ENCODE data around the gene MFN2. TPM values are rescaled to one million over a fixed set of nuclear protein-coding genes. Genes with fewer than 3 reads are reported as not detected.

Gene MFN2
- polyA plus RNA-seq, 10 donors, result 53.5 to 81.4 (median 67.3) TPM

DNA sequence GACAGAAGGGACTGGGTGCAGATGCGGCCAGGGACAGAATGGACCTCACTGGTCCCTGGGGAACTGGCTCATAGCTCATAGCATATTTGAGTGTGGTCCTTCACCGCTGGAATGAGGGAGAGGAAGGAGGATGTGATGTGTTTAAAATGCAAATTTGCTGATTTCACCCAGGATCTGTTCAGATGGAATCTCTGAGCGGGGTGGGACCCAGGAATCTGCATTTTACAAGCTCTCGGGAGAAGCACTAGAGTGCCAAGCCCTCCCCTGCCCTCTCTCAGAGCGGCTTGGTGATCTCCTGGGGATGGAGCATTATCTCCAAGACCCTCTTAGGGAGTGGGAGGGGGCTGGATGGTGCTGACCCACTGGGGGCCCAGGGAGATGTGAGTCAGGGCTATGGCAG is 22.8 kb upstream of the MFN2 start:
- no peak for DNase-seq

DNA sequence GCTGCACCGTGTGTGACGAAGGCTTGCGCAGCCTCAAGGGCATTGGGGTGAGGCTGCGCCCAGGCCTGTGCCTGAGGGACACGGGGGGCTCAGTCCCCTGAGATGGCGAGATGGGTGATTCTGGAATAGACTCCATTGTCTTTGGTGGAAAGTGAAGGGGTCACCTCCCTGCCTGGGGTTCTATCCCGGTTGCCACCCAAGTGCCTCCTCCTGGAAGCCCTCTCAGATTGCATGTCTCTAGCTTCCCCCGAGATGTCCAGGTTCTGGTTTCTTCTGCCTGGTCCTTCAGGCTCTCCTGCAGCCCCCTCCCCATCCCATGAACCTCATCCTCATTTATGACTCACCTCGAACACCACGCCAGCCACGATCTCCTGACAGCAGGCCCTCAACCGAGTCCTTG is 22.3 kb upstream of the MFN2 start:
- DNase-seq, result no peak

DNA sequence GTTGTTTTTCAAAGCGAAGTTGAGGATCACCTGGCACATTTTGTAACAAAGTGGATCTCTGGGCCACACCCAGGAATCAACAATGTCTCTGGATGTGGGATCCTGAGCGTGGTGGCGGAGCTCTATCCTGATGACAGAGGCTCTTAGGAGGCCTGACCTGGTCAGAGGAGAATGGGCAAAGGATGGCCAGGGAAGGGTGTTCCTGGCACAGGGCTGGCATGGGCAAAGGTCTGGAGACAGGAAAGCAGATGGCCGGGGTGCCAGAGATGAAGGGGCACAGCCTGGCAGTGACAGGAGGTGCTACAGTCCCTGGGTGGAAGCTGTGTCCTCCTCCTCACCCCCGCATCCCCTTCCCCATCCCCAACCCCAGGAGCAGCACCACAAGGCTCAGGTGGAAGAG is 20.0 kb upstream of the MFN2 start:
- no peak for DNase-seq

DNA sequence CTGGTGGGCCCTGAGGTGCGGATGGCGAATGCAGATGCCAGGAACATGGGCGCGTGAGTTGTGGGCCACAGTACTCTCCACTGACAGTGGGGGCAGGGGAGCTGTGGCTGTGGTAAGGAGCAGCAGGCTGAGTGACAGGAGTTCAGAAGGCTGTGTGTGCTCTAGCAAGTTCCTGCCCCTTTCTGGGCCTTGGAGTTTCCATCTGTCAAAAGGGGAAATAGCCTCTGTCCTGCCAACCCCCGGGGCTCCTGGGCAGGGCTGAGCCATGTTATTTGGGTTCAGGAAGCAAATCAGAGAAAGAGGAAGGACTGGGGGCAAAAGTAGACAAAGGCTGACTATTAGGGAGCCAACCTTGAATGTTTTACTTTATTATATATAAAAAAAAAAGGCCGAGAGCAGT is 19.5 kb upstream of the MFN2 start:
- no peak for DNase-seq

DNA sequence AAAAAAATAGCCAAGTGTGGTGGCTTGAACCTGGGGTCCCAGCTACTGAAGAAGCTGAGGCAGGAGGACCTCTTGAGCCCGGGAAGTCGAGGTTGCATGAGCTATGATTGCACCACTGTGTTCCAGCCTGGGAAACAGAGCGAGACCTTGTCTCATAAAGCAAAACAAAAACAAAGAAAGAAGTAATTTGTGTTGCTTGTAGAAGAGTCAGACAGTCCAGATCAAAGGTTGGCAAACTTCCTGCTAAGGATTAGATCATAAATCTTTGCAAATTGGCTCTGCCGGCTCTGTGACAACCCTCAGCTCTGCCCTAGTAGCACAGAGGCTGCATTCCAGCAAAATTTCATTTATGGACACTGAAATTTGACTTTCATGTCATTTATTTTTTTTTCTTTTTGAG is 19.0 kb upstream of the MFN2 start:
- DNase-seq, result no peak

DNA sequence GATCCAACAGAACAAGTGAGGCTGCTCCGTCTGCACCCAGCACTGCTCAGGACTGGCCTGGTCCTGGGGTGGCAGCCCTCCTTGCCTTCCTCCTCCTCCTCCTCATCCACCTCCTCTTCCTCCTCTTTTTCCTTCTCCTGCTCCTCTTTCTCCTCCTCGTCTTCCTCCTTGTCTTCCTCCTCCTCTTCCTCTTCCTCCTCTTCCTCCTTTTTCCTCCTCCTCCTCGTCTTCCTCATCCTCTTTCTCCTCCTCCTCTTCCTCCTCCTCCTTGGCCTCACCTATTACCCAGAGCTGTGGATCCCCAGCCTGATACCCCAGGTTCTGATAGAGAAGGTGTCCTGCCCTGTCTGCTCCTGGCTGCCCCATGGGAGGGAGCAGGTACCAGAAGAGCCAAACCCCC is 16.6 kb upstream of the MFN2 start:
- no peak for DNase-seq

DNA sequence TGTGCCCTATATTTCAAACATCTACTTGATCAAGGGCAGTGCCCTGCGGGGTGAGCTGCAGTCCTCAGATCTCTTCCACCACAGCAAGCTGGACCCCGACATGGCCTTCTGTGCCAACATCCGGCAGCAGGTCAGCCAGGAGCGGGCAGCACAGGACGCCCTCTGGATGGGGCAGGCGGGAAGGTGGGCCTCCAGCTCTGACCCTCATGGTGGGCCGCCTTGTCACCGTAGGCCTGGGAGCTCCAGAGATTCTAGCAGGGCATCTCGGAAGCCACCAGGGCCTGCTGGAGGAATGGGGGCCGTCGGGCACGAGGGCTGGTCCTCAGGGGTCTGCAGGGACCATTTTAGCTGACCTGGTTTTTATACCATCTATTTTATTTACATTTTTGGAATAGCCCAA is 15.6 kb upstream of the MFN2 start:
- DNase-seq, result no peak

DNA sequence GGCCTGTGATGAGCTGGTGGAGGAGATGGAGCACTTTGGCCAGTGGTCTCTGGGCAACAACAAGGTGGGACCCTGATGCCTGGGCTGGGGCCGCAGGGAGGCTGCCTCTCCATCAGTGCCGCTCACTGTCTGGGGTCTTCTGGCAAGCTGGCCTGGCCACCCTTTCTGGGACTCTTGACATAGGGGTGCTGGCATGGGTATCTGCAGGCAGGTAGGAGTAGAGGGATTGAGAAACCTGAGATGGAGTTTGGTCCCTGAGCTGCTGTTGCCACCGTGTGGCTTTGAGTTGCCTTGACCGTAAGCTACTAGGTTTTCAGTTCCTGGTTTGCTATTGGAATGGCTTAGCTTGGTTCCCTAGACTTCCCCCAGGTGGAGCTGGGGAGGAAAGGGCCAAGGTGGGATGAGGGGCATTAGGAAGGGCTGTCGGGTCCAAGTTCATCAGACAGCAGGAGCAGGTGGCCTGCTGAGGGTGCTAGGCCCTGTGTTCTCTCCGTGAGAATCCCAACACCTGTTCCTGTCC is 13.2 kb upstream of the MFN2 start:
- peak in 1 of 3 donors; percentile 55 for DNase-seq

DNA sequence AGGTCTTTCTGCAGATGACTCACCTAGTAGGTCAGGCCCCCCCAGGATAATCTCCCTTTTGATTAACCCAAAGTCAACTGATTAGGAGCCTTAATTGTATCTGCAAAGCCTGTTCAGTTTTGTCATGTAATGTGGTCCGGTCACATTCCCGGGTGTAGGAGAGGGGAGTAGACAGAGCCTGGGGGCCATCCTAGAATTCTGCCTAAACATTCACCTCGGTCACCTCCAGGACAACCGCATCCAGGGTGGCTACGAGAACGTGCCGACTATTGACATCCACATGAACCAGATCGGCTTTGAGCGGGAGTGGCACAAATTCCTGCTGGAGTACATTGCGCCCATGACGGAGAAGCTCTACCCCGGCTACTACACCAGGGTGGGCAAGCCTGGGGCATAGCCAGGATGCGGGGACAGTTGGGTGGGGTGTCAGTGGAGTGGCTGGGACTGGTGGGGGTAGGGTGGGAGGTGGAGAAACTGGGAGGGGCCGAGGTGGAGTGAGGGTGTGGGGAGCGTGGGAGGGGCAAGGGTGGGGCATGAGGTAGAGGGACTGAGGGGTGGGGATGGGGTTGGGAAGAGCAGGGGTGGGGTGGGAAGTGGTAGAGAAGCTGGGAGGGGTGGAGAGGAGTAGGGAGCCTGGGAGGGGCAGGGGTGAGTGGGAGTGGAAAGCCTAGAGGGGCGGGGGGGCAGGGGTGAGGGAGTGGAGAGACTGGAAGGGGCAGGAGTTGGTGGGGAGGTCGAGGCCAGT is 9.6 kb upstream of the MFN2 start:
- DNase-seq, result no peak

DNA sequence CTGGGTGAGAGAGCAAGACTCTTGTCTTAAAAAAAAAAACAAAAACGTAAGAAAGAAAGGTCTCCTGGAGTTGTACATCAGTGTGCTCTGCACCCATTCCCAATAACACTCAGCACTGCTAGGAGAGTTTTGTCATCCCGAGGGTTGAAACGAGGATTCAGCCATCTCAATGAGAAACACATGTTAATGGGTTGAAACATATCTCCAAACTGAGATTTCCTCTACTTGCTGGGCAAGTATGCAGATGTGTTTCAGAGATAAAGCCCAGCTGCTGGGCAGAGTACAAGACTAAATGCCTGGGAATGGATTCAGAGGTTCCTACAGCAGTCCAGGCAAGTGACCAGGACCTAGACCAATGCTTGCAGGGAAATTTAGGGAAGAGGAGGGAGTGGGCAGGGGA is 2.6 kb upstream of the MFN2 start:
- no peak for DNase-seq

DNA sequence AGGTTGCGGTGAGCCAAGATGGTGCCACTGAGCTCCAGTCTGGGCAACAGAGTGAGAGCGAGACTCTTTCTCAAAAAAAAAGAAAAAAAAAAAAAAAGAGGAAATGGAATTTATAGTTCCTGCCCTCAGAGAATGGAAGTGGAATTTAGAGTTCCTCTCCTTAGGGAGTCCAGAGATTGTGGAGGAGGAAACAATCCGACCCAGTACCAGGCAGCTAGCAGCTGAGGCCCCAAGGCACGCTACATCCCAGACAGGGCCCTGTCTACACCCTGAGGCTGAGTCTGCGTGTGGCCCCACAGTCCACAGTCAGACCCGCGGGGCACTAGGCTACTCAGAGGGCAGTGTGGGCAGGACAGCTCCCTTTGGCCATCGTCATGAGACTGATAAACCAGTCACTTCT is 1.9 kb upstream of the MFN2 start:
- DNase-seq, result no peak

DNA sequence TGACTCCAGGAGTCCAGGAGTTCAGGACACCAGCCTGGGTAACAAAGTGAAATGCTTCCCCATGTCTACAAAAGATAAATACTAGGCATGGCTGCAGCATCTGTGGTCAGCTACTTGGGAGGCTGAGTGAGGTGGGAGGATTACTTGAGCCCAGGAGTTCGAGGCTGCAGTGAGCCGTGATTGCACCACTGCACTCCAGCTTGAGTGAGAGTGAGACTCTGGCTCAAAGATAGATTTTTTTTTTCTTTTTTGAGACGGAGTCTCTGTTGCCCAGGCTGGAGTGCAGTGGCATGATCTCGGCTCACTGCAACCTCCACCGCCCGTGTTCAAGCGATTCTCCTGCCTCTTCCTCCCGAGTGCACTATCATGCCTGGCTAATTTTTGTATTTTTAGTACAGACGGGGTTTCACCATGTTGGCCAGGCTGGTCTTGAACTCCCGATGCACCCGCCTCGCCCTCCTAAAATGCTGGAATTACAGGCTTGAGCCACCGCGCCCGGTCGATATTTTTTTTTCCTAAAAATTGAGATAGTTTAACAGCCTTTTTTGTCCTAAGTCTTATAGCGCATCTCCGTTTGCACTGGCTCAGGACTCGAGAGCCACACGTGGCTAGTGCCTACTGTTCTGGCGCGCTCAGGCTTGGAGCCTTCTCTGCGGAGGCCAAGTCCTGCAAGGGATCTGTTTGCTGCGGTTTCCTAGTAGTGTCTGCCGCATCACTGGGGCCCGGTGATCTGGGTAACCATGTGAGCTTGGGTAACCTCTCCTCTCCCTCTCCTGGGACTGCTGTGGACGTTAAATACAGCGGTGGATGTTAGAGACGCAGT is 1.0 kb upstream of the MFN2 start:
- DNase-seq, result no peak

DNA sequence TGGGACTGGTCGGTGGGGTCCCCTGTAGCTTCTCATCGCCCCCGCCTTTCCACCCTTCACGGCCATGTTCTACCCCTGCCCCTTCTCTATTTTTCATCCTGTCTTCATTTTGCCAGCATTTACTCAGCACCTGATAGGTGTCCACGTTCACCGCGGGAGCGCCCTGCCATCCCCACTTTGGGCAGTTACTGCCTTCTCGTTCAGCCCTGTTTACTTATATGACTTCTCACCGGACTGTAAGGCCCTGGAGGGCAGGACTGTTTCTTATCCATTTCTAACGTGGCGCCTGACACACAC is 380 bp downstream of the MFN2 start:
- no peak for DNase-seq

DNA sequence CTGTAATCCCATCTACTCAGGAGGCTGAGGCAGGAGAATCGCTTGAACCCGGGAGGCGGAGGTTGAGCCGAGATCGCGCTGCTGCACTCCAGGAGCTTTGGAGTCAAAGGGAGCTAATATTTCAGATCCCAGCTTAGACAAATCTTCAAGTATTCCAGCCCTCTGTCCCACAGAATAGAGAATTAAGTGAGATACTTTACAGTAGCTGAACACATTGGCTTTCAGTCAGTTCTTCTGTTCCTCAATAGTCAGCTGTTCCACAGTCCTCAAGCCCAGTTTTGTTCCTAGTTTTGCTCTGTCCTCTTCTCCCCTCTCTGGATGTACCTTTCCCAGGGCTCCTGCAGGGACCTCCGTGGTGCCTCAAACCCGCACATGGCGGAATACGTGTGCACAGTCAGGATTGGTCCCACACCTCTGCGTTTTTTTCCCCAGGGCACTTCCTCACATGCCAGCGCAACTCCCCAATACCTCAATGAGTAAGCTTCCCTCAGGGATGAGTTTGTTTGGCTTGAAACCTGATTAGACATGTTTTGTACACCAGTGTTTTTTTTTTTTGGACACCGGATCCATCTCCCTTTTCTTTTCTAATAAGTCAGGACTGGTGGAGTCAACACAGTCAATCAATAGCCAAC is 1.2 kb downstream of the MFN2 start:
- DNase-seq, result no peak

DNA sequence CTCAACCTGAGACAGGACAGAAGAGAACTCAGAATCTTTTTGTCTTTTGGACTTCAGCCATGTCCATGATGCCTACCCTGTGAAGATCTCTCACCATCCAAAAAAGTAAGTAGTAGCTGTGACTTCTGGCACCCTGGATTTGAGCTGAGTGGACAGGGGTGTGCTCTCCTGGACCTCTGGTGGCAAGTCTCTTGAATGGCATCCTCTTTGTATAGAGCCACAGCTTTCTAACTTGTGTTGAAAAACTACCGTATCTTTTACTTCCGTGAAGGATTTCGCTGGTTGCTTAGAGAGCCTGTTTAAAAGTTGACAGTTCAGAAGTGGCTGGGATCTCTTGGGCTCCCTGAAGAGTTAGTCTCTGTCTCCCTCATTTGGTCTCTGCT is 1.8 kb downstream of the MFN2 start:
- no peak for DNase-seq

DNA sequence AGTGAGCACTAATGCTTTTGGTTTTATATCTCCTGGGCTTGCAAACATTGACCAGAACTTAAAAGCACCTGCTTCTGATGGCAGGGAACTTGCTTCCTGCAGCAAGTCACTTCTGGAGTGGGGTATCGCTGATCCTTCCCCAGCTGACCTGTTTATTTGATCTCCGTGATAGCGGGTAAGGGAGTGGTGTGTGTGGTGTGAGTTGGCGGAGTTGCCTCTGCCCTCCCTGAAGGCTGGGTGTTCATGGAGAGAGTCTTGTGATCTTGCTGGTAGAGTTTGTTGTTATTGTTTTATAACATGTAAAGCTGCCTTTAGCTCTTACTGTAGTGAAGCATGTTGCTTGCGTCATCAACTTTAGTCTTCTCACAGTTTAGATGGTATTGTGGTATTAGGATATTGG is 3.9 kb downstream of the MFN2 start:
- DNase-seq, result no peak

DNA sequence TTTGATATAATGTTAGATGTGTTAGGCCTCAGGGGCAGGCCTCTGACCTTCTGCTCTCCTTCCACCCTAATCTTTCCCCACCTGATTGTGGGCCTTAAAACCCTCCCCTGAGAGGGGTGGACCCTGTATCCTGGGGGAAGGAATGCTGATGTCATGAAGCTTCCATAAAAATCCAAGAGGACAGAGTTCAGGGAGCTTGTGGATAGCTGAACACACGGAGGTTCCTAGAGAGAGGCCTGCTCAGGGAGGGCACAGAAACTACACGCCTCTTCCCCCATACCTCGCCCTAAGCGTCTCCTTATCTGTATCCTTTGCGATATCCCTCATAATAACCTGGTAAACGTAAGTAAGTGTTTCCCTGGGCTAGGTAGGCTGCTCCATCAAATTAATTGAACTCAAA is 4.3 kb downstream of the MFN2 start:
- DNase-seq, result no peak

DNA sequence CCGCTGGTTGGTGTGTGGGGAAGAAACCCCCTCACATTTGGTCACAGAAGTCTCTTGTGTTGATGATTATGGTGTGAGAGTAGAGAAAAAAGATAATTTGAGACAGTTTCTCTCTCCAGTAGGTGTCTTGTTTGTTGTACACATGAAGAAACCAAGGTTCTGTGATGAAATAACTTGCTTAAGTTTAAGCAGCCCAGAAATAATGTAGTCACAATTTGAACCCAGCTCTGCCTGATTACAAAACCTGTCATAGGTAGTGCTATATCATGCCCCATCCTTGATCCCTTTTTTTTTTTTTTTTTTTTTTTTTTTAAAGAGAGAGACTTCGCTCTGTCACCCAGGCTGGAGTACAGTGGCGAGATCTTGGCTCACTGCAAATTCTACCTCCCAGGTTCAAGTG is 4.9 kb downstream of the MFN2 start:
- DNase-seq, result no peak

DNA sequence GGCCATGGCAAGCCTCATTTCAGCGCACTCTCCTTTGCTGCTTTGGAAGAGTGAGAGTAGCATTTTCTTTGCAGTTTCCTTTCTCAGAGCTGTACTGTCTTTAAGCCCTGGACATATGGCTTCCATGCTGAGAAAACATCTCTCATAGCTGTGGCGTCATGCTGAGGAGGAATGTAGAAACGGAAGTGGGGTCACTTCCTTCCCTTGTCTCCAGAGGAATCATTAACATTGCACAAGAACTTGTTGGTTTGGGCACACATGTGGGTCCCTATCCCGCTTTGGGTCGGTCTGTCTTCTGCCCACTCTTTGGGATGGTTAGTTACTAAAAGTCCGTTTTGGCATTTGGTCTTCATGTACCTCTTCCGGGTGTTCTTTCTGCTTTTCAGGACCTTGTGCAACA is 5.6 kb downstream of the MFN2 start:
- DNase-seq, result no peak

DNA sequence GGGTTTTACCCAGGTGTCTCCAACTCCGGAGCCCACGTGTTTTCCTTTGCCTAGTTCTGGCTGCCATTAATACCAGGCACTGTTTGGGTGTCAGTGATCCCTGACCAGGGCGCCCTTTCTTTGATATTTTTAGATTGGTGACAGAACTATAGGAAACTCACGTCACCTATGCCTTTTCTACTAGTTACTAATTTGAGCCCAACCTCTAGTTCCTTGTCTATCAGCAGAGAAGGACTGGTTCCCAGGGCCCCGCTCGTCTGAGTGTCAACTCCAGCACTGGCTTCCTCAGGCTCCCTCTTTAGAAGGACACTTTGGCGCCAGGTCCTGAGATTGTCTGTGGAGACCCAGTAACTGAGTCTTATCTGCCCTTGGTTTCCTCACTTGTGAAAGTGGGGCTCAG is 9.4 kb downstream of the MFN2 start:
- DNase-seq, result no peak

DNA sequence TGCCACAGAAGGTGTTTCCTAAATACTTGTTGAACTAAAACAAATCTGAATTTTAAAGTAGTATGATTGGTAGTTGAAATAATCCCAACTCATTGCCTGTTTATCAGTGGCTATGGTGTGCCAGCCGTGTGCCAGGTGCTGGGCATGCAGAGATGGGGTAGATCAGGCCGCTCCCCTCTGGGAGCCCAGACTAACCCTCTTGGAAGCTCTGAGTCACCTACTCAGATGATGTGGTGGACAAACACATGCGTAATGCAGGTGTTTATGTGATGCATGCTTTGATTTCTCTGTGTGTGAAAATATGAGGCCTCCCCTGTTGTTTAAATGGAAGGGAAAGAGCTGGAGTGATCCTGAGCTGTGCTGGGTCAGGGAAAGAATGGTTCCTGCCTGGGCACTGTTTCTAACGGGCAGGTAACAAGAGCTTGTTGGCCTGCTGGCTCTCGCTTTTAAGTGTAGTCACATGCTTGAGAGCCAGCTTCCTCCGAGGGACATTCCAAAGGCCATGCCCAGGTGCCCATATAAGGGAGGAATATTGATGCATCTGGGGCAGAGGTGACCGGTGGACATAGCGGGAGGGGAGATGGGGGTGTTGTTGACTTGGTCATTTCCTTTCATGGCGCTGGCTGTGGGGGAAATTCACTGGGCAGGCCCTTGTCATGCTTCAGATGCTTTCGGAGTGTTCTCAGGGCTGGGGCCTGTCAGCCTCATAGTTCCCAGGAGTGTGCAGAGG is 10.2 kb downstream of the MFN2 start:
- no peak for DNase-seq

DNA sequence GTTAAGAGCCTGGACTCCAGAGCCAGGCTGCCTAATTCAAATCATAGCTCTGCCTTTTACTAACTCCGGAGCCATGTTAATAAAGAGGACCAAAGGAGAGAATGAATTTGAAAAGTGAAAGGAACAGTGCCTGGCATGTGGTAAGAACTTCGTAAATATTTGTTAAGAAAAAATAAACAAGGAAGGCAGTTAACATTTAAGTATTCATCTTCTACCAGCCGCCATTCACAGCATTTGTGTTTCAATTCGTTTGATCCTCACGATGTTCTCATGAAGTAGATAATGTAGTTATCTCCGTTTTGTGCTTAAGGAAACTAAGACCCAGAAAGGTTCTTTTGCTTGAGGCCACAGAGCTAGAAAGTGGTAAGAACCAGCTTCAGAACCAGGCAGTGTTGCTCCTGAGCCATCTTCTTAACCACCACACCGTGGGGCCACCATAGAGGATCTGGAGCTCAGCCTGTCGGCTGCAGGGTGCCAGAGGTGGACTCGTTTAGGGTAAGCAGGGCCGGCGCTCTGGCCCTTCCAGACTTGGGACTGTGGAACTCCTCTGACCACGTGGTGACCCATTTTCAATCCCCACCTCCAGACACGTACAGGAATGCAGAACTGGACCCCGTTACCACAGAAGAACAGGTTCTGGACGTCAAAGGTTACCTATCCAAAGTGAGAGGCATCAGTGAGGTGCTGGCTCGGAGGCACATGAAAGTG is 11.9 kb downstream of the MFN2 start:
- no peak for DNase-seq

All from muscle of back (tissue), 11 donors.